ENCODE data around the gene APBA3. TPM values are rescaled to one million over a fixed set of nuclear protein-coding genes. Genes with fewer than 3 reads are reported as not detected.

The APBA3 gene
- total and polyA plus RNA-seq, 4 donors: 16.5 to 38.0 (median 22.6) TPM

DNA sequence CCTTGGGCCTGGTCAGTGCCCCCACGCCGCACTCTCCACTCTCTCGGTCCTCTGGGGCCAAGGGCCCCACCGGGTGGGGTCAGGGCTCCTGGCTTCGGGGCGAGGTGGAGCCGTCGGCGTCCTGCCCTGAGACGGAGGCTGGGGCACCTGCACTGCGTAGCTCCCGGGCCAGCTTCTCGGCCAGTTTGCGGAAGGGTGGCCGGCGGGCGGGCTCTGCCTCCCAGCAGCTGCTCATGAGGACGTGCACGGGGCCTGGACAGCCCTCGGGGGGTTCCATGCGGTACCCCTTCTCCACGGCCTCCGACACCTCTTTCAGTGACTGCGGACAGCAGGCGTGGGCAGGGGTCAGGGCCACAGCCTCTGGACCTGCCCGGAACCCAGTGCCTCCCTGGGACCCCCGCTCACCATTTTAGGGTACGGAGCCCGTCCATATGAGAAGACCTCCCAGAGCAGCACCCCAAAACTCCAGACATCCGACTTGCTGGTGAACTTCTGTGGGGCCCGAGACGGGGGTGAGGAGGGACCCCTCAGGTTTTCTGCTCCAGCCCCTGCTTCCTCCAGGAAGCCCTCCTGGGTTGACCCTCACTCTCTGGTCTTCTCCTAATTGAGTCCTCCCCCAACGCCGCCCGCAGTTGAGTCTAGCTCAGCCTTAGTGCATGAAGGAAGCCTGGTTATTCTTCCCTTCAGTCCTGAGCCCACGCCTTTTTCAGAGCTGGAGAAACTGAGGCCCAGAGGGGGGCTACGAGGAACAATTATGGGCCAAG, 16.8 kb upstream of the APBA3 start:
- Histone ChIP-seq H3K4me1 (ENCODE audit: control insufficient read depth in 5 of 5, insufficient read depth in 5 of 5, low read length in 5 of 5) (no peaks in the 10 kb centered on the region), H3K9me3 (ENCODE audit: control insufficient read depth in 4 of 4, insufficient read depth in 3 of 4, low read length in 3 of 4) (peaks cover 0 to 21% (median 13%) of the 10 kb centered on the region in 4 donors), H3K36me3 (ENCODE audit: control insufficient read depth in 4 of 4, insufficient read depth in 4 of 4, low read length in 4 of 4) (no peaks in the 10 kb centered on the region), H3K9ac (ENCODE audit: insufficient read depth in 1 of 2, low read length in 2 of 2) (no peak overlapping the region), H3K27me3 (ENCODE audit: control insufficient read depth in 3 of 3, insufficient read depth in 3 of 3, low read length in 2 of 3) (no peaks in the 10 kb centered on the region), H3K4me3 (no peak overlapping the region), H3K27ac (ENCODE audit: low read depth in 1 of 2, low read length in 1 of 2) (no peak overlapping the region)
- TF ChIP-seq, protein P1, sequence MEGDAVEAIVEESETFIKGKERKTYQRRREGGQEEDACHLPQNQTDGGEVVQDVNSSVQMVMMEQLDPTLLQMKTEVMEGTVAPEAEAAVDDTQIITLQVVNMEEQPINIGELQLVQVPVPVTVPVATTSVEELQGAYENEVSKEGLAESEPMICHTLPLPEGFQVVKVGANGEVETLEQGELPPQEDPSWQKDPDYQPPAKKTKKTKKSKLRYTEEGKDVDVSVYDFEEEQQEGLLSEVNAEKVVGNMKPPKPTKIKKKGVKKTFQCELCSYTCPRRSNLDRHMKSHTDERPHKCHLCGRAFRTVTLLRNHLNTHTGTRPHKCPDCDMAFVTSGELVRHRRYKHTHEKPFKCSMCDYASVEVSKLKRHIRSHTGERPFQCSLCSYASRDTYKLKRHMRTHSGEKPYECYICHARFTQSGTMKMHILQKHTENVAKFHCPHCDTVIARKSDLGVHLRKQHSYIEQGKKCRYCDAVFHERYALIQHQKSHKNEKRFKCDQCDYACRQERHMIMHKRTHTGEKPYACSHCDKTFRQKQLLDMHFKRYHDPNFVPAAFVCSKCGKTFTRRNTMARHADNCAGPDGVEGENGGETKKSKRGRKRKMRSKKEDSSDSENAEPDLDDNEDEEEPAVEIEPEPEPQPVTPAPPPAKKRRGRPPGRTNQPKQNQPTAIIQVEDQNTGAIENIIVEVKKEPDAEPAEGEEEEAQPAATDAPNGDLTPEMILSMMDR (IDR thresholded peaks at IDR 0.05; ENCODE audit: control extremely low read depth, extremely low read depth): no peak
- WGBS, 2 donors: 89 to 95% methylated on average over 35 to 37 of the region's 37 CpGs
- no peak for DNase-seq
- ATAC-seq (ENCODE audit: insufficient read depth, low FRiP score): no peak

DNA sequence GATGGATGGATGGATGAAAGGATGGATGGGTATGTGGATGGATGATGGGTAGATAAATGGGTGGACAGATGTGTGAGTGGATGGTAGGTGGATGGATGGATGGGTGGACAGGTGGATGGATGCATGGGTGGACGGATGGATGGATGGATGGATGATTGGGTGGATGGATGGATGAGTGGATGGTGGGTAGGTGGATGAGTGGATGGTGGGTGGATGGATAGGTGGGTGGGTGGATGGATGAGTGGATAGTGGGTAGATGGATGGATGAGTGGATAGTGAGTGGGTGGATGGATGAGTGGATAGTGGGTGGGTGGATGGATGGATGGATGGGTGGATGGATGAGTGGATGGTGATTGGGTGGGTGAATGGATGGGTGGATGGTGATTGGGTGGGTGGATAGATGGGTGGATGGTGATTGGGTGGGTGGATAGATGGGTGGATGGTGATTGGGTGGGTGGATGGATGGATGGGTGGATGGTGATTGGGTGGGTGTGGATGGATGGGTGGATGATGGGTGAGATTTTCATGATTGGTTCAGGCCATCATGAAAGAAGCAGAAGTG, 15.1 kb upstream of the APBA3 start:
- 83 to 95% methylated on average over 1 of the region's 1 CpG for WGBS, 2 donors
- ATAC-seq (ENCODE audit: insufficient read depth, low FRiP score) (no peak), DNase-seq (no peak)
- TF ChIP-seq, protein P1 (IDR thresholded peaks at IDR 0.05; ENCODE audit: control extremely low read depth, extremely low read depth): no peak
- Histone ChIP-seq H3K4me3 (no peak overlapping the region), H3K36me3 (ENCODE audit: control insufficient read depth in 4 of 4, insufficient read depth in 4 of 4, low read length in 4 of 4) (no peaks in the 10 kb centered on the region), H3K9ac (ENCODE audit: insufficient read depth in 1 of 2, low read length in 2 of 2) (no peak overlapping the region), H3K4me1 (ENCODE audit: control insufficient read depth in 5 of 5, insufficient read depth in 5 of 5, low read length in 5 of 5) (no peaks in the 10 kb centered on the region), H3K27me3 (ENCODE audit: control insufficient read depth in 3 of 3, insufficient read depth in 3 of 3, low read length in 2 of 3) (no peaks in the 10 kb centered on the region), H3K27ac (ENCODE audit: low read depth in 1 of 2, low read length in 1 of 2) (no peak overlapping the region), H3K9me3 (ENCODE audit: control insufficient read depth in 4 of 4, insufficient read depth in 3 of 4, low read length in 3 of 4) (peaks cover 0 to 7% (median 4%) of the 10 kb centered on the region in 4 donors)

DNA sequence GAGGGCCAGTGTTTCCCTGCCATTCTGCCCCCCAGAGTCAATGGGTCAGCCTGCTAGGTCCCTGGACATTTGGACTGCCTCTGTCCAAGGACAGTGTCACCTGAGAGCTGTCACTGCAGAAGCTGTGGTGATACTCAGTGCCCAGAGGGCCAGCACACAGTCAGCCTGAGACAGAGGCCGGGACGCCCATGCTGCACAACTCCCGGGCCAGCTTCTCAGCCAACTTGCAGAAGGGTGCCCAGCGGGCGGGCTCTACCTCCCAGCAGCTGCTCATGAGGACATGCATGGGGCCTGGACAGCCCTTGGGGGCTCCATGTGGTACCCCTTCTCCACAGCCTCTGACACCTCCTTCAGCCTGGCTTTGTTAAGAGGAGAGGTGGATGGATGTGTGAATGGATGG, 14.3 kb upstream of the APBA3 start:
- peaks cover 0 to under 1% (median 0%) of the 10 kb centered on the region in 4 donors for H3K9me3 ChIP-seq (ENCODE audit: control insufficient read depth in 4 of 4, insufficient read depth in 3 of 4, low read length in 3 of 4)
- H3K36me3 ChIP-seq (ENCODE audit: control insufficient read depth in 4 of 4, insufficient read depth in 4 of 4, low read length in 4 of 4): no peaks in the 10 kb centered on the region
- ATAC-seq (ENCODE audit: insufficient read depth, low FRiP score) (no peak), DNase-seq (no peak)
- no peak overlapping the region for H3K4me3 ChIP-seq
- WGBS, 2 donors: 88 to 91% methylated on average over 5 of the region's 5 CpGs
- H3K4me1 ChIP-seq (ENCODE audit: control insufficient read depth in 5 of 5, insufficient read depth in 5 of 5, low read length in 5 of 5): no peaks in the 10 kb centered on the region
- TF ChIP-seq, protein P1 (IDR thresholded peaks at IDR 0.05; ENCODE audit: control extremely low read depth, extremely low read depth): no peak
- H3K27ac ChIP-seq (ENCODE audit: low read depth in 1 of 2, low read length in 1 of 2): no peak overlapping the region
- H3K9ac ChIP-seq (ENCODE audit: insufficient read depth in 1 of 2, low read length in 2 of 2): no peak overlapping the region
- H3K27me3 ChIP-seq (ENCODE audit: control insufficient read depth in 3 of 3, insufficient read depth in 3 of 3, low read length in 2 of 3): no peaks in the 10 kb centered on the region

All from lung (tissue), 12 donors.